Measurements from ENCODE around the gene ZMIZ1.

GRCh38 chr10:79347226-79347893 lies 278.6 kb downstream of the ZMIZ1 start, which contains the start of gene PPIF:
- TF ChIP-seq POLR2AphosphoS5 (IDR thresholded peaks at IDR 0.05; ENCODE audit: low read depth, low read length) (peak; percentile 80), REST (IDR thresholded peaks at IDR 0.05; ENCODE audit: insufficient read depth in 1 of 2, low read depth in 2 of 2, low read length in 2 of 2) (0 out of 4 replicates have a peak, but pooled peaks of 1 of the 2 experiments have one; percentile 6), SIN3A (IDR thresholded peaks at IDR 0.05; ENCODE audit: borderline replicate concordance, insufficient read depth, low read length) (no peak), TAF1 (IDR thresholded peaks at IDR 0.05; ENCODE audit: borderline replicate concordance, insufficient read depth, low read length) (peak; percentile 80)
